Aorta (tissue), 5 donors: ENCODE results near the gene IRS1. TPM values are rescaled to one million over a fixed set of nuclear protein-coding genes. Genes with fewer than 3 reads are reported as not detected.

Source experiments
- ATAC-seq: fragments of 200-7000 bp; cut with Tn5 transposase; one replicate; pipeline ENCODE4 v1.9.1; 2022; ENCODE audit warnings: moderate library complexity; ENCODE audit not compliant: low FRiP score
- DNase-seq, 2 donors: peaks; one replicate each; pipeline ENCODE4 v3.0.0-alpha.2; 2020
- H3K27ac ChIP-seq, 2 donors: one replicate each; pipeline ENCODE4 v1.5.1; 2013; ENCODE audit warnings: low read length in 2 of 2, mild to moderate bottlenecking in 2 of 2, moderate library complexity in 2 of 2, control low read depth in 1 of 2, inconsistent platforms in 1 of 2, low read depth in 1 of 2
- H3K27me3 ChIP-seq, 2 donors: one replicate each; pipeline ENCODE4 v1.6.1; 2013; ENCODE audit warnings: control low read depth in 1 of 2, low read length in 1 of 2, mild to moderate bottlenecking in 1 of 2, moderate library complexity in 1 of 2; ENCODE audit not compliant: insufficient read depth in 2 of 2, control insufficient read depth in 1 of 2
- H3K36me3 ChIP-seq, 2 donors: one replicate each; pipeline ENCODE4 v1.6.1; 2013; ENCODE audit warnings: control low read depth in 1 of 2, low read length in 1 of 2, mild to moderate bottlenecking in 1 of 2; ENCODE audit not compliant: insufficient read depth in 2 of 2, control insufficient read depth in 1 of 2
- H3K4me1 ChIP-seq, 2 donors: one replicate each; pipeline ENCODE4 v1.6.1; 2013; ENCODE audit warnings: low read length in 2 of 2, control low read depth in 1 of 2, mild to moderate bottlenecking in 1 of 2, moderate library complexity in 1 of 2; ENCODE audit not compliant: insufficient read depth in 2 of 2, control insufficient read depth in 1 of 2
- H3K4me3 ChIP-seq, 2 donors: one replicate each; pipeline ENCODE4 v1.5.1; 2013; ENCODE audit warnings: low read length in 2 of 2, control low read depth in 1 of 2, mild to moderate bottlenecking in 1 of 2
- H3K9me3 ChIP-seq: one replicate; pipeline ENCODE4 v1.6.1; 2013; ENCODE audit warnings: mild to moderate bottlenecking, low read length; ENCODE audit not compliant: control insufficient read depth
- WGBS, 2 donors: extraction: QIAGEN DNeasy Blood & Tissue Kit; methylation state at CpG; one replicate each; pipeline ENCODE4 v1.1.7; 2013; 5-methylcytosine and 5-hydroxymethylcytosine counted together
- intact Hi-C, 2 donors: fragments of 100-400 bp; cut with DNase I; formaldehyde crosslinking; loops; one replicate each; pipeline versions ENCODE4 v1.14.2 to v1.15.0; 2022
- polyA plus RNA-seq, 2 donors: library from polyadenylated mRNA; stranded (reverse); fragments of 200-250 nt; gene quantifications; one replicate each; pipeline ENCODE4 v1.2.3, GENCODE V29; 2013
- total RNA-seq, 2 donors: library from RNA; stranded (reverse); fragmentation: NEBNext Ultra II Directional; extraction: Animal tissue kit (Norgen Biotek cat#: 25700); gene quantifications; one replicate each; pipeline ENCODE4 v1.2.1, GENCODE V29; 2021
- donor health status: healthy with polysubstance abuse.
- donor health status: Bipolar disorder and iron deficiency.
- donor health status: DM: no; HTN: no; CAD: no.
- donor health status: DM: no; HTN: no; CAD: no.
- donor health status: DM: yes; HTN: yes; CAD: no.

IRS1 gene
- total and polyA plus RNA-seq, 4 donors: 2.1 to 16.6 (median 8.1) TPM

GRCh38 chr2:226777611-226778010 lies 22.0 kb downstream of the IRS1 start:
- H3K27ac ChIP-seq: no peak overlapping the region
- DNase-seq (no peak), ATAC-seq (no peak)
- H3K4me1 ChIP-seq: peaks cover 4 to 6% of the 10 kb centered on the region in 2 donors
- no peaks in the 10 kb centered on the region for H3K36me3 ChIP-seq
- WGBS, 2 donors: 83 to 89% methylated on average over 4 of the region's 4 CpGs
- no peak overlapping the region for H3K4me3 ChIP-seq
- no peaks in the 10 kb centered on the region for H3K27me3 ChIP-seq
- intact Hi-C loops: no loop called here
- H3K9me3 ChIP-seq: no peaks in the 10 kb centered on the region

- Histone ChIP-seq H3K27me3 (no peaks in the 10 kb centered on the region), H3K36me3 (no peaks in the 10 kb centered on the region), H3K9me3 (no peaks in the 10 kb centered on the region), H3K4me1 (peaks cover 1 to 9% of the 10 kb centered on the region in 2 donors), H3K4me3 (no peak overlapping the region), H3K27ac (no peak overlapping the region)
- ATAC-seq (no peak), DNase-seq (no peak)
- intact Hi-C loops: no loop called here
- WGBS, 2 donors: 87 to 91% methylated on average over 4 of the region's 4 CpGs
These were observed 23.5 kb downstream of the IRS1 start for GRCh38 chr2:226776104-226776503.

GRCh38 chr2:226775032-226775509 lies 24.5 kb downstream of the IRS1 start:
- DNase-seq (no peak), ATAC-seq (no peak)
- Histone ChIP-seq H3K27ac (no peak overlapping the region), H3K4me3 (no peak overlapping the region), H3K9me3 (no peaks in the 10 kb centered on the region), H3K4me1 (peaks cover 0 to 6% of the 10 kb centered on the region in 2 donors), H3K27me3 (no peaks in the 10 kb centered on the region), H3K36me3 (no peaks in the 10 kb centered on the region)
- WGBS, 2 donors: 98% methylated on average over 3 of the region's 3 CpGs
- intact Hi-C loops: no loop called here

GRCh38 chr2:226773291-226773690 lies 26.3 kb downstream of the IRS1 start:
- H3K4me1 ChIP-seq: peaks cover 0 to 6% of the 10 kb centered on the region in 2 donors
- H3K4me3 ChIP-seq: no peak overlapping the region
- intact Hi-C loops: no loop called here
- H3K9me3 ChIP-seq: no peaks in the 10 kb centered on the region
- H3K27me3 ChIP-seq: no peaks in the 10 kb centered on the region
- H3K36me3 ChIP-seq: no peaks in the 10 kb centered on the region
- 42 to 50% methylated on average over 2 of the region's 2 CpGs for WGBS, 2 donors
- DNase-seq: no peak
- H3K27ac ChIP-seq: no peak overlapping the region
- ATAC-seq: no peak

- Histone ChIP-seq H3K27ac (no peak overlapping the region), H3K9me3 (no peaks in the 10 kb centered on the region), H3K27me3 (no peaks in the 10 kb centered on the region), H3K4me1 (peaks cover 0 to 6% of the 10 kb centered on the region in 2 donors), H3K36me3 (no peaks in the 10 kb centered on the region), H3K4me3 (no peak overlapping the region)
- intact Hi-C loops: no loop called here
- WGBS, 2 donors: 35 to 38% methylated on average over 3 of the region's 3 CpGs
- ATAC-seq (no peak), DNase-seq (no peak)
These were observed 27.0 kb downstream of the IRS1 start for GRCh38 chr2:226772389-226773179.

GRCh38 chr2:226771067-226771466 lies 28.6 kb downstream of the IRS1 start:
- ATAC-seq (no peak), DNase-seq (no peak)
- WGBS, 2 donors: 42 to 44% methylated on average over 6 of the region's 6 CpGs

GRCh38 chr2:226767056-226767813 lies 32.4 kb downstream of the IRS1 start:
- intact Hi-C loops: loop anchor here in 1 of 2 donors (10.0 kb wide), 1 partner anchor 102 kb away; no protein-coding TSS in a partner anchor
- no peaks in the 10 kb centered on the region for H3K27me3 ChIP-seq
- WGBS, 2 donors: 17 to 23% methylated on average over 5 of the region's 5 CpGs
- H3K9me3 ChIP-seq: no peaks in the 10 kb centered on the region
- DNase-seq: no peak
- H3K36me3 ChIP-seq: no peaks in the 10 kb centered on the region
- ATAC-seq: no peak
- H3K27ac ChIP-seq: peak overlapping the region in 1 of 2 donors; percentile 60
- peaks cover 0 to 11% of the 10 kb centered on the region in 2 donors for H3K4me1 ChIP-seq
- H3K4me3 ChIP-seq: no peak overlapping the region

More at GRCh38 chr2:226771067-226771466, 28.6 kb downstream of the IRS1 start:
- H3K27me3 ChIP-seq: no peaks in the 10 kb centered on the region
- peaks cover 0 to 3% of the 10 kb centered on the region in 2 donors for H3K4me1 ChIP-seq
- intact Hi-C loops: no loop called here
- H3K9me3 ChIP-seq: no peaks in the 10 kb centered on the region
- H3K4me3 ChIP-seq: no peak overlapping the region
- no peaks in the 10 kb centered on the region for H3K36me3 ChIP-seq
- no peak overlapping the region for H3K27ac ChIP-seq

- 81 to 84% methylated on average over 5 of the region's 5 CpGs for WGBS, 2 donors
These were observed 33.1 kb downstream of the IRS1 start for GRCh38 chr2:226766352-226767055.

More at GRCh38 chr2:226766352-226767055, 33.1 kb downstream of the IRS1 start:
- ATAC-seq: no peak
- Histone ChIP-seq H3K4me3 (no peak overlapping the region), H3K9me3 (no peaks in the 10 kb centered on the region), H3K27me3 (no peaks in the 10 kb centered on the region), H3K36me3 (no peaks in the 10 kb centered on the region), H3K4me1 (peaks cover 0 to 15% of the 10 kb centered on the region in 2 donors), H3K27ac (no peak overlapping the region)
- DNase-seq: no peak
- intact Hi-C loops: loop anchor here in 1 of 2 donors (10.0 kb wide), 1 partner anchor 102 kb away; no protein-coding TSS in a partner anchor
